ENCODE data around the gene F10.

GRCh38 chr13:113192279-113192678, 69.7 kb downstream of the F10 start:
- no peak for TF ChIP-seq CTCF (IDR thresholded peaks at IDR 0.05; ENCODE audit: low read depth, low read length)
- no peak for TF ChIP-seq POLR2A (IDR thresholded peaks at IDR 0.05; ENCODE audit: extremely low read depth, insufficient read length)

All from NB4 (cell line).